Activated T-helper 1 cell treated with anti-CD3 and anti-CD28 coated beads, Interleukin-12 subunit alpha, Interleukin-12 subunit beta, Interleukin-2, Interleukin-4 antibody, amounts not matched to agents 30 ng/mL and 10 ng/mL and 1 ng/mL, durations not matched to agents 14 hours and 24 hours and 36 hours (primary cell): ENCODE measurements around the gene CLDN6. TPM values are rescaled to one million over a fixed set of nuclear protein-coding genes. Genes with fewer than 3 reads are reported as not detected.
A peak's percentile ranks its signal among the peaks of the same experiment; 100 is the strongest.

Experiments
- DNase-seq: peaks from one replicate; pipeline ENCODE4 v3.0.0; 2021; ENCODE audit warnings: low spot score
- H3K27ac Mint-ChIP-seq: one replicate; pipeline ENCODE4 v1.8.0; 2021; ENCODE audit warnings: mild to moderate bottlenecking, mixed read lengths
- H3K27me3 Mint-ChIP-seq: one replicate; pipeline ENCODE4 v1.8.0; 2022; ENCODE audit warnings: mild to moderate bottlenecking, moderate library complexity, mixed read lengths; ENCODE audit not compliant: insufficient read depth
- H3K36me3 Mint-ChIP-seq: one replicate; pipeline ENCODE4 v1.8.0; 2021; ENCODE audit warnings: low read depth, mixed read lengths
- H3K4me1 Mint-ChIP-seq: one replicate; pipeline ENCODE4 v1.8.0; 2021; ENCODE audit warnings: low read depth, mixed read lengths
- H3K4me3 Mint-ChIP-seq: one replicate; pipeline ENCODE4 v1.8.0; 2021; ENCODE audit warnings: mild to moderate bottlenecking, moderate library complexity, mixed read lengths
- H3K9me3 Mint-ChIP-seq: one replicate; pipeline ENCODE4 v1.8.0; 2021; ENCODE audit warnings: mixed read lengths
- intact Hi-C: fragments of 100-400 bp; cut with micrococcal nuclease; formaldehyde crosslinking; loops from one replicate; pipeline ENCODE4 v1.15.1; 2024
- total RNA-seq: library from RNA; stranded (reverse); gene quantifications from 2 replicates; pipeline ENCODE4 v1.2.3, GENCODE V29; 2022

The CLDN6 gene
- total RNA-seq, 1 donor from 2014 or later: not detected

- H3K27ac Mint-ChIP-seq: no peak overlapping the region
- no peaks in the 10 kb centered on the region for H3K36me3 Mint-ChIP-seq
- DNase-seq: no peak
- no peaks in the 10 kb centered on the region for H3K9me3 Mint-ChIP-seq
- intact Hi-C loops: no loop called here
- peaks cover 10% of the 10 kb centered on the region for H3K27me3 Mint-ChIP-seq
- H3K4me1 Mint-ChIP-seq: peaks cover 17% of the 10 kb centered on the region
- no peak overlapping the region for H3K4me3 Mint-ChIP-seq
These were observed 5.7 kb downstream of the CLDN6 start for GRCh38 chr16:3012246-3012645.

GRCh38 chr16:3010510-3010909 lies 7.5 kb downstream of the CLDN6 start:
- Mint-ChIP-seq H3K4me3 (no peak overlapping the region), H3K4me1 (peaks cover 24% of the 10 kb centered on the region), H3K36me3 (no peaks in the 10 kb centered on the region), H3K27me3 (peaks cover 5% of the 10 kb centered on the region), H3K27ac (no peak overlapping the region), H3K9me3 (no peaks in the 10 kb centered on the region)
- no peak for DNase-seq
- intact Hi-C loops: no loop called here

GRCh38 chr16:3009568-3010390 lies 8.2 kb downstream of the CLDN6 start:
- no peak overlapping the region for H3K4me3 Mint-ChIP-seq
- H3K4me1 Mint-ChIP-seq: peaks cover 24% of the 10 kb centered on the region
- no peak for DNase-seq
- intact Hi-C loops: no loop called here
- H3K27me3 Mint-ChIP-seq: peaks cover 9% of the 10 kb centered on the region
- no peaks in the 10 kb centered on the region for H3K9me3 Mint-ChIP-seq
- no peaks in the 10 kb centered on the region for H3K36me3 Mint-ChIP-seq
- H3K27ac Mint-ChIP-seq: no peak overlapping the region

GRCh38 chr16:3008690-3009037 lies 9.3 kb downstream of the CLDN6 start:
- Mint-ChIP-seq H3K27me3 (peaks cover 10% of the 10 kb centered on the region), H3K27ac (no peak overlapping the region), H3K36me3 (no peaks in the 10 kb centered on the region), H3K4me3 (no peak overlapping the region), H3K9me3 (no peaks in the 10 kb centered on the region), H3K4me1 (peaks cover 24% of the 10 kb centered on the region)
- intact Hi-C loops: no loop called here
- no peak for DNase-seq

GRCh38 chr16:3007957-3008689 lies 9.9 kb downstream of the CLDN6 start:
- H3K27me3 Mint-ChIP-seq: peaks cover 10% of the 10 kb centered on the region
- peak overlapping the region; percentile 41 for H3K4me3 Mint-ChIP-seq
- no peak overlapping the region for H3K27ac Mint-ChIP-seq
- H3K9me3 Mint-ChIP-seq: no peaks in the 10 kb centered on the region
- H3K4me1 Mint-ChIP-seq: peaks cover 24% of the 10 kb centered on the region
- intact Hi-C loops: no loop called here
- DNase-seq: no peak
- H3K36me3 Mint-ChIP-seq: no peaks in the 10 kb centered on the region

GRCh38 chr16:3007059-3007956 lies 10.7 kb downstream of the CLDN6 start:
- Mint-ChIP-seq H3K4me1 (peaks cover 24% of the 10 kb centered on the region), H3K27ac (peak overlapping the region; percentile 2), H3K9me3 (no peaks in the 10 kb centered on the region), H3K27me3 (peaks cover 12% of the 10 kb centered on the region), H3K4me3 (no peak overlapping the region), H3K36me3 (no peaks in the 10 kb centered on the region)
- intact Hi-C loops: no loop called here
- no peak for DNase-seq

- intact Hi-C loops: loop anchor here (1.0 to 5.0 kb wide), 2 partner anchors 25 to 38 kb away; partner anchors contain the start of genes PAQR4 and PKMYT1
- H3K27me3 Mint-ChIP-seq: peaks cover 18% of the 10 kb centered on the region
- no peaks in the 10 kb centered on the region for H3K9me3 Mint-ChIP-seq
- DNase-seq: no peak
- no peaks in the 10 kb centered on the region for H3K36me3 Mint-ChIP-seq
- peak overlapping the region; percentile 62 for H3K4me3 Mint-ChIP-seq
- H3K27ac Mint-ChIP-seq: no peak overlapping the region
- H3K4me1 Mint-ChIP-seq: peaks cover 24% of the 10 kb centered on the region
These were observed 13.2 kb downstream of the CLDN6 start for GRCh38 chr16:3004781-3005284.

GRCh38 chr16:3004319-3004718 lies 13.7 kb downstream of the CLDN6 start:
- intact Hi-C loops: loop anchor here (1.0 to 5.0 kb wide), 2 partner anchors 24 to 37 kb away; partner anchors contain the start of genes PAQR4 and PKMYT1
- Mint-ChIP-seq H3K4me1 (peaks cover 24% of the 10 kb centered on the region), H3K4me3 (no peak overlapping the region), H3K27me3 (peaks cover 18% of the 10 kb centered on the region), H3K27ac (no peak overlapping the region), H3K9me3 (no peaks in the 10 kb centered on the region), H3K36me3 (no peaks in the 10 kb centered on the region)
- DNase-seq: no peak

- intact Hi-C loops: loop anchor here (1.0 to 5.0 kb wide), 6 partner anchors 17 to 97 kb away; partner anchors contain the start of genes PAQR4, PKMYT1, THOC6 and TNFRSF12A
- Mint-ChIP-seq H3K27ac (peak overlapping the region; percentile 21), H3K4me1 (peaks cover 22% of the 10 kb centered on the region), H3K36me3 (no peaks in the 10 kb centered on the region), H3K27me3 (peaks cover 18% of the 10 kb centered on the region), H3K4me3 (peak overlapping the region; percentile 74), H3K9me3 (no peaks in the 10 kb centered on the region)
- peak; percentile 98 for DNase-seq
These were observed 14.3 kb downstream of the CLDN6 start for GRCh38 chr16:3003582-3004270.

GRCh38 chr16:3001316-3001715 lies 16.7 kb downstream of the CLDN6 start:
- H3K4me3 Mint-ChIP-seq: no peak overlapping the region
- no peaks in the 10 kb centered on the region for H3K36me3 Mint-ChIP-seq
- peaks cover 16% of the 10 kb centered on the region for H3K27me3 Mint-ChIP-seq
- intact Hi-C loops: loop anchor here (5.0 kb wide), 1 partner anchor 34 kb away; the partner anchor contains the start of gene PAQR4
- H3K9me3 Mint-ChIP-seq: no peaks in the 10 kb centered on the region
- no peak for DNase-seq
- H3K27ac Mint-ChIP-seq: no peak overlapping the region
- no peaks in the 10 kb centered on the region for H3K4me1 Mint-ChIP-seq

- H3K27ac Mint-ChIP-seq: no peak overlapping the region
- no peak for DNase-seq
- intact Hi-C loops: loop anchor here (5.0 kb wide), 1 partner anchor 33 kb away; the partner anchor contains the start of gene PAQR4
- H3K27me3 Mint-ChIP-seq: peaks cover 13% of the 10 kb centered on the region
- H3K4me1 Mint-ChIP-seq: no peaks in the 10 kb centered on the region
- H3K36me3 Mint-ChIP-seq: no peaks in the 10 kb centered on the region
- H3K4me3 Mint-ChIP-seq: no peak overlapping the region
- H3K9me3 Mint-ChIP-seq: no peaks in the 10 kb centered on the region
These were observed 17.4 kb downstream of the CLDN6 start for GRCh38 chr16:3000540-3000939.

- Mint-ChIP-seq H3K4me3 (no peak overlapping the region), H3K36me3 (no peaks in the 10 kb centered on the region), H3K27me3 (peaks cover 11% of the 10 kb centered on the region), H3K27ac (no peak overlapping the region), H3K4me1 (no peaks in the 10 kb centered on the region), H3K9me3 (no peaks in the 10 kb centered on the region)
- intact Hi-C loops: loop anchor here (5.0 kb wide), 1 partner anchor 33 kb away; the partner anchor contains the start of gene PAQR4
- no peak for DNase-seq
These were observed 18.1 kb downstream of the CLDN6 start for GRCh38 chr16:2999929-3000328.
